Liver (tissue), 3 donors: ENCODE measurements around the gene MARCHF3.

Source experiments
- JUND ChIP-seq, 2 donors: IDR thresholded peaks; 2 replicates each; pipeline ENCODE4 v1.6.1; 2016; ENCODE audit warnings: antibody characterized with exemption in 2 of 2
- NR2F2 ChIP-seq: IDR thresholded peaks from 2 replicates; pipeline ENCODE4 v1.6.1; 2016; ENCODE audit warnings: antibody characterized with exemption
- RAD21 ChIP-seq, 2 donors: IDR thresholded peaks; 2 replicates each; pipeline ENCODE4 v1.6.1; 2016; ENCODE audit warnings: antibody characterized with exemption in 2 of 2, mild to moderate bottlenecking in 2 of 2
- RXRA ChIP-seq, 2 donors: IDR thresholded peaks; 2 replicates each; pipeline ENCODE4 v1.6.1; 2017 to 2018; ENCODE audit warnings: antibody characterized with exemption in 2 of 2, mild to moderate bottlenecking in 1 of 2
- SP1 ChIP-seq: IDR thresholded peaks from 2 replicates; pipeline ENCODE4 v1.6.1; 2018; ENCODE audit warnings: antibody characterized with exemption, mild to moderate bottlenecking
- TAF1 ChIP-seq: conservative IDR thresholded peaks from 2 replicates; pipeline ENCODE4 v1.6.1; 2016; ENCODE audit warnings: antibody characterized with exemption, mild to moderate bottlenecking
- YY1 ChIP-seq: IDR thresholded peaks from 2 replicates; pipeline ENCODE4 v1.6.1; 2016; ENCODE audit warnings: antibody characterized with exemption, mild to moderate bottlenecking
- TF ChIP-seq, protein P1 (sequence below): IDR thresholded peaks from 2 replicates; pipeline ENCODE4 v1.6.1; 2016; ENCODE audit warnings: antibody characterized with exemption
- TF ChIP-seq, protein P2 (sequence below): fragments of 150-350 bp; IDR thresholded peaks from 2 replicates; pipeline ENCODE4 v1.5.1; 2017; ENCODE audit warnings: improper control_type of control experiment, low read depth, low read length; ENCODE audit not compliant: missing input control
- TF ChIP-seq, protein P3 (sequence below): IDR thresholded peaks from 2 replicates; pipeline ENCODE4 v1.6.1; 2016; ENCODE audit warnings: antibody characterized with exemption, mild to moderate bottlenecking
- TF ChIP-seq, protein P4 (sequence below): IDR thresholded peaks from 2 replicates; pipeline ENCODE4 v1.6.1; 2016; ENCODE audit warnings: antibody characterized with exemption
- TF ChIP-seq, protein P5 (sequence below): IDR thresholded peaks from 2 replicates; pipeline ENCODE4 v1.6.1; 2016; ENCODE audit warnings: antibody characterized with exemption
- donor health status: healthy.
- donor health status: healthy.

DNA sequence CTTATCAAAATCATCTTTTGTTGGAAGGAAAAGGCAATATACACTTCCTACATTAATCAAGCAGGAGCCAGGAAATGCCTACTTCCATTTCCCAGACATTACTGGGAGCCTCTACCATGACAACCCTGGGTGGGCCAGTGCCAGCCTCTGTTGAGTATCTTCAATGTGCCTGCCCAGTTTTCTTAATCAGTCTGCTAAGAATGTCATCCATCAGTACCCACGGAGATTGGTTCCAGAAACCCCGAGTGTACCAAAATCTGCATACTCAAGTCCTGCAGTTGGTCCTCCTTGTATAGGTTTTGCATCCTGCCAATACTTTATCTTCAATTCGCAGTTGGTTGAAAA is 82.4 kb downstream of the MARCHF3 start:
- TF ChIP-seq, protein P1, sequence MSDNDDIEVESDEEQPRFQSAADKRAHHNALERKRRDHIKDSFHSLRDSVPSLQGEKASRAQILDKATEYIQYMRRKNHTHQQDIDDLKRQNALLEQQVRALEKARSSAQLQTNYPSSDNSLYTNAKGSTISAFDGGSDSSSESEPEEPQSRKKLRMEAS, result no peak
- TF ChIP-seq, protein P2, sequence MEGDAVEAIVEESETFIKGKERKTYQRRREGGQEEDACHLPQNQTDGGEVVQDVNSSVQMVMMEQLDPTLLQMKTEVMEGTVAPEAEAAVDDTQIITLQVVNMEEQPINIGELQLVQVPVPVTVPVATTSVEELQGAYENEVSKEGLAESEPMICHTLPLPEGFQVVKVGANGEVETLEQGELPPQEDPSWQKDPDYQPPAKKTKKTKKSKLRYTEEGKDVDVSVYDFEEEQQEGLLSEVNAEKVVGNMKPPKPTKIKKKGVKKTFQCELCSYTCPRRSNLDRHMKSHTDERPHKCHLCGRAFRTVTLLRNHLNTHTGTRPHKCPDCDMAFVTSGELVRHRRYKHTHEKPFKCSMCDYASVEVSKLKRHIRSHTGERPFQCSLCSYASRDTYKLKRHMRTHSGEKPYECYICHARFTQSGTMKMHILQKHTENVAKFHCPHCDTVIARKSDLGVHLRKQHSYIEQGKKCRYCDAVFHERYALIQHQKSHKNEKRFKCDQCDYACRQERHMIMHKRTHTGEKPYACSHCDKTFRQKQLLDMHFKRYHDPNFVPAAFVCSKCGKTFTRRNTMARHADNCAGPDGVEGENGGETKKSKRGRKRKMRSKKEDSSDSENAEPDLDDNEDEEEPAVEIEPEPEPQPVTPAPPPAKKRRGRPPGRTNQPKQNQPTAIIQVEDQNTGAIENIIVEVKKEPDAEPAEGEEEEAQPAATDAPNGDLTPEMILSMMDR, result no peak
- TF ChIP-seq, protein P3, sequence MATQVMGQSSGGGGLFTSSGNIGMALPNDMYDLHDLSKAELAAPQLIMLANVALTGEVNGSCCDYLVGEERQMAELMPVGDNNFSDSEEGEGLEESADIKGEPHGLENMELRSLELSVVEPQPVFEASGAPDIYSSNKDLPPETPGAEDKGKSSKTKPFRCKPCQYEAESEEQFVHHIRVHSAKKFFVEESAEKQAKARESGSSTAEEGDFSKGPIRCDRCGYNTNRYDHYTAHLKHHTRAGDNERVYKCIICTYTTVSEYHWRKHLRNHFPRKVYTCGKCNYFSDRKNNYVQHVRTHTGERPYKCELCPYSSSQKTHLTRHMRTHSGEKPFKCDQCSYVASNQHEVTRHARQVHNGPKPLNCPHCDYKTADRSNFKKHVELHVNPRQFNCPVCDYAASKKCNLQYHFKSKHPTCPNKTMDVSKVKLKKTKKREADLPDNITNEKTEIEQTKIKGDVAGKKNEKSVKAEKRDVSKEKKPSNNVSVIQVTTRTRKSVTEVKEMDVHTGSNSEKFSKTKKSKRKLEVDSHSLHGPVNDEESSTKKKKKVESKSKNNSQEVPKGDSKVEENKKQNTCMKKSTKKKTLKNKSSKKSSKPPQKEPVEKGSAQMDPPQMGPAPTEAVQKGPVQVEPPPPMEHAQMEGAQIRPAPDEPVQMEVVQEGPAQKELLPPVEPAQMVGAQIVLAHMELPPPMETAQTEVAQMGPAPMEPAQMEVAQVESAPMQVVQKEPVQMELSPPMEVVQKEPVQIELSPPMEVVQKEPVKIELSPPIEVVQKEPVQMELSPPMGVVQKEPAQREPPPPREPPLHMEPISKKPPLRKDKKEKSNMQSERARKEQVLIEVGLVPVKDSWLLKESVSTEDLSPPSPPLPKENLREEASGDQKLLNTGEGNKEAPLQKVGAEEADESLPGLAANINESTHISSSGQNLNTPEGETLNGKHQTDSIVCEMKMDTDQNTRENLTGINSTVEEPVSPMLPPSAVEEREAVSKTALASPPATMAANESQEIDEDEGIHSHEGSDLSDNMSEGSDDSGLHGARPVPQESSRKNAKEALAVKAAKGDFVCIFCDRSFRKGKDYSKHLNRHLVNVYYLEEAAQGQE, result no peak
- TF ChIP-seq SP1 (no peak), RAD21 (IDR thresholded peaks at IDR 0.05) (no peak), YY1 (no peak), RXRA (IDR thresholded peaks at IDR 0.05) (no peak), JUND (IDR thresholded peaks at IDR 0.05) (no peak), TAF1 (no peak), NR2F2 (no peak)
- TF ChIP-seq, protein P4, sequence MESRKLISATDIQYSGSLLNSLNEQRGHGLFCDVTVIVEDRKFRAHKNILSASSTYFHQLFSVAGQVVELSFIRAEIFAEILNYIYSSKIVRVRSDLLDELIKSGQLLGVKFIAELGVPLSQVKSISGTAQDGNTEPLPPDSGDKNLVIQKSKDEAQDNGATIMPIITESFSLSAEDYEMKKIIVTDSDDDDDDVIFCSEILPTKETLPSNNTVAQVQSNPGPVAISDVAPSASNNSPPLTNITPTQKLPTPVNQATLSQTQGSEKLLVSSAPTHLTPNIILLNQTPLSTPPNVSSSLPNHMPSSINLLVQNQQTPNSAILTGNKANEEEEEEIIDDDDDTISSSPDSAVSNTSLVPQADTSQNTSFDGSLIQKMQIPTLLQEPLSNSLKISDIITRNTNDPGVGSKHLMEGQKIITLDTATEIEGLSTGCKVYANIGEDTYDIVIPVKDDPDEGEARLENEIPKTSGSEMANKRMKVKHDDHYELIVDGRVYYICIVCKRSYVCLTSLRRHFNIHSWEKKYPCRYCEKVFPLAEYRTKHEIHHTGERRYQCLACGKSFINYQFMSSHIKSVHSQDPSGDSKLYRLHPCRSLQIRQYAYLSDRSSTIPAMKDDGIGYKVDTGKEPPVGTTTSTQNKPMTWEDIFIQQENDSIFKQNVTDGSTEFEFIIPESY, result no peak
- TF ChIP-seq, protein P5, sequence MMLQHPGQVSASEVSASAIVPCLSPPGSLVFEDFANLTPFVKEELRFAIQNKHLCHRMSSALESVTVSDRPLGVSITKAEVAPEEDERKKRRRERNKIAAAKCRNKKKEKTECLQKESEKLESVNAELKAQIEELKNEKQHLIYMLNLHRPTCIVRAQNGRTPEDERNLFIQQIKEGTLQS, result no peak
